MV-4-11 (cell line): ENCODE data around the gene EPHA7.

Experiments used
- DNase-seq: peaks from one replicate; lab custom pipeline; 2025; lab: John Stamatoyannopoulos, UW

The EPHA7 gene

DNA sequence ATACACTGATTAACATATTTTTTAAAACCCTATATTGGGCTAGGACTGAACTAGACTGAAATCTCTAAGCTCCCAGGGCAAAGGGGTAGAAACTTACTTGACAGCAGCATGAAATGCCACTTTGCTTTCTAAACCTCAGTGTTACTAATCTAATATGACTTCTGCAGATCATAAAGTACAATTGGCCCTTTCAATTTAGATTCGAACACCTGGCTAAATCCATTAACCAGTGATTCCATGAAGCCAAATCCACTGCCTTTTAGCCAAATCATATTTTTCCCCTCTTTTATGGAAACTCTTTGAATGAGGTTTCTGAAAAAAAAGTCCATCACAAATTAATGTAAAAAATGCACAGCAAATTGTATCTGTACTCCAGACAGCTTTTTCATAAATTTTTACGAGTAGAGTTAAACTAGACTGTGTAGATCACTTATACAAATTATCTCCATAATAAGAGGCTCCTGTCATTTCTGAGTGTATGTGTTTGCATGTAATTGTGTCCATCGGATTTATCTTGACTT, 25.7 kb downstream of the EPHA7 start:
- no peak for DNase-seq

DNA sequence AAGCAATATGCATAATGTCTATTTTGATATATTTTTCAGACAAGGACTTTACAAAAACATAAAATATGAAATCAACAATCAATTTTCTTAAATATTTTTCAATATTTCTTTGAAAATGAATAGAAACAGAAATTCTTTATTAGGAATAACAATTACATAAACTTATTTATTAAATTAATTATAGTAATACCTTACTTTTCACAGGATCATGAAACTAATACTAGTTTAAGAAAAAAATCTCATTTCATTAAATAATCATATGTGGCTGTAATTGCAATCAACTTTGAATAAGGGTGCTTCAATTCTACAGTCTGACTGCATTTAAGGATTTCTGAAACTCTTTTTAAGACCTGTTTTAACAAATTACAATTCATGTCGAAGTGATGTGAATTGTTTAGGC, 26.6 kb downstream of the EPHA7 start:
- DNase-seq, result no peak

DNA sequence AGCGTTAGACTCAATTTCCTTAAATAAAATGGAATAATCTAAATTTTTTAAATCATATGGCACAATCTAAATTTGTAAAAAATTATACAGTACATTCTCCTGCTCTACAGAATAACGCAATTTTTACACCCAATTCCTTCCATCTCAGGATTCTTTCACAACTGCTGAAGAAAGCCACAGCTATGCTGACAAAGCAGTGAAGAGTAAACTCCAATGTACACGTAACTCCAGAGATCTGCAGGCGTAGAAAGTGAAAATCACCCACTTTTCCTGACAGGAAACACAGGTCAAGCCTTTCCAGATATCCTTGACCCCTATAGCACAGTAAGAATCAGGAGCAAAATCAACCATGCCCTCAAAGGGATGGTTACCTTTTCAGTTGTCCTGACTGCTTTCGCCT, 27.4 kb downstream of the EPHA7 start:
- no peak for DNase-seq

DNA sequence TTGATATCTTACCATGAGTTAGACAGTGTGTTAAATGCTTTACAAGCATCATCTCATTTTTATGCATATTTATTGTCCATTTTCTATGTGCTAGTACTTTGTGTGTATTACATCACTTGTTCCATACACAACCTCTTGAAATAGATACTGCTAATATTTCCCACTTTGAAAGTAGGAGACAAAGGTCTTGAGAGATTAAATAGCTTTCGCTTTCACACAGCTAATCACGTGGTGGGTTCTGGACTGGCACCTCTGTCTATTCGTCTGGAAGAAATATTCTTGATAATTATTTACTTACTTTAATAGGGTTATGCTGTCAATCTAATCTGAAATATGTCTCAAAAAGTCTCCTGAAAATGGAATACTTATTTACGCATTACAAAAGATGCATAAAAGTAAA, 30.2 kb downstream of the EPHA7 start:
- DNase-seq, result no peak

DNA sequence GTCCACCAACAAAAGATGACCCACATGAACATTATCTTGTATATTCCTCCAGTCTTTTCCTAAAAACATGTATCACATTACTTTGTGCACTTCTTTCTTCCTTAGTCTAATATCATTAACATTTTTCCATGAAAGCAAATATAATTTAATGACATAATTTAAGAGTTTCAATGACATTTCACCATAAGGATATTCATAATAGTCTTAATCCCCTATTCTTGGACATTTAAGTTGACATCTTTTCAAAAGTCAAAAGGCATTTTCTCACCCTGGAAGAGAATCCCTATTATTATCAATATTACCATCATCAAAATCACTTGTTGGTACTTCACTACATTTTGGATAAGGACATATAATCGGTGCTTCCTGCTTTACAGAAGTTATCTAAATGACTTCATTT, 31.3 kb downstream of the EPHA7 start:
- DNase-seq, result no peak

DNA sequence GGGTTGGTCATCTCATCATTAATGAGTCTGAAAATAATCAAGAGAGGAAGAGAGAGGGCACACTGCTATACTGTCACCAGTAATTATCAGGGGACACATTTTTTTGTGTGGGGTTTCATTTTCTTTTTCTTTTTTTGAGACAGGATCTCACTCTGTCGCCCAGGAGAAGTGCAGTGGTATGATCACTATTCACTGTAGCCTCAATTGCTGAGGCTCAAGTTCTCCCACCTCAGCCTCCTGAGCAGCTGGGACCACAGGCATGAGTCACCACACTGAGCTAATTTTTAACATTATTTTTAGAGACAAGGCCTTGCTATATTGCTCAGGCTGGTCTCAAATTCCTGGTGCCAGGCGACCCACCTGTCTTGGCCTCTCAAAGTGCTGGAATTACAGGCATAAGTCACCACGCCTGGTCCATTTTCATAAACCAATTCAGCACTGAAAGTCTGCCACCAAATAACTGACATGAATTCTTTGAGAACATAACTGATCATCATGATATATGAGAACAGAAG, 43.3 kb downstream of the EPHA7 start:
- no peak for DNase-seq

DNA sequence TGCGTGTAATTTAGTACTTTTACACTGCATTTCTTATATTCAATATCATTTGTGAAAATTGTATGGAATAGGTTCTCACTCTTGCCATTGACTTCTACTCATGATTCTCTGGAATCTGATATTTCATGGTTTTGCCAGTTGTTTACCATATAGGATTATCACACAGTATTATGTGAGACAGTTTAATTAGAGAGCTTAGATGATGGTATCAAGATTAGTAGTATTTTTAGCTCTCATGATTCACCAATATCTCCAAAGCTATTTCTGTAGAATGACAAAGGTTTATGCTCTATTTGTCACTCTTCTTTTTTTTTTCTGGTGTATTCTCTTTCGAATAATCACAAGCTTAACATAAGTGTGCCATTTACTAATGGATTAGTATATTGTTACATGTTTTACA, 45.9 kb downstream of the EPHA7 start:
- no peak for DNase-seq

DNA sequence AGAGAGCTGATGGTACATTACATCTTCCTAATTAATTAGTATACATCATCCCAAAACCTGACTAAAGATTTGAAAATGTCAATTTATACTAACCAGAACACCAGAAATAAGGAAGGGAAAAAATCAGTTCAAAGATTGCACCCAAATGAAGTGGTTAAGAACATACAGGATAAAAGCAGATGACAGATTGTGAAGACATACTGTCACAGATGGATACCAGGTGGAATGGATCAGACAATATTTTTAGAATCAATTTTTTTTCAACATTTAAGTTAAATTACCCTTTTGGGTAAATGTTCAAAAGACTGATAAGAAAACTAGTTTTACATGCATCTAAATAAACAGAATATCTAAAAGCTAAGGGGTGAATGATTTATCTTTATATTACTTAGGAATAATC, 47.6 kb downstream of the EPHA7 start:
- no peak for DNase-seq

DNA sequence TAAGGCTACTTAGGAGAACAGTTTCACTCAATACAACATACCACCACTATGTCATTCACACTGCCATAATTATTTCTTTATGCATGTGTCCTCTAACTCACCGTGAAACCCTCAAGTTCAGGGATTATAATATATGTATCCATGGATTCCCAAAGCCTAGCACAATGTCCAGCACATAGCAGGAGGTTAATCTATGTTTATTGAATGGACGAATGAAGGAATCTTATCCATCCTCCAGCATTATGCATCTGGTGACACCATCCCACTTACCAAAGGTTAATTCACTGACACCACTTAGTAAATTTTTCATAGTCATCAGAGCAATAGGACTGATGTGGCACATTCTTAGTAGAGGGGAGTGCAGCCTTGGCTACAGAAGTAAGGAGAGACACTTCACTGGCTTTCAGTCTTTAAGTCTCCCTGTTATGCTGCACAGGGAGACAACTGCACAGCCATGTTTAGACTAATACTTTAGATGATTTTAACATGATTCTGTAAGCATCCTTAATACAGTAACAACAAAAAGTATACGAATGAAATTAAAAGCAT, 49.7 kb downstream of the EPHA7 start:
- no peak for DNase-seq

DNA sequence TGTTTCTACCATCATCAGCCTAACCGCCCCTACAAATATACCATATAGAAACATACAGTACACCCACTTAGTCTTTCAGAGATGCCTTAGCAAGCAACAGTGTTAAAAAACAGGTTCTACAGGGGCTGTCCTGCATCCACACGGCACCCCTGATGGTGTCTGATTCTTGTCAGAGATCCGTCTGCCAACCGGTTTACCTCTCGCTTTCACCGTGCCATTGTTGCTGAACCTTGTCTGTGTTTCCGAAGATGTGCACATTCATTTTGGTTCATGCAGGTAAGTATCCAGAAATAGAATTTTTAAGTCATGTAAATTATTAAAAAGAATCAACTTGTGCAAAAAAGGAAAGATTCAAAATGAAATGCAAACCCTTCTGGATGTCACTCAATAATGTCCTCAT, 52.9 kb downstream of the EPHA7 start:
- DNase-seq, result no peak

DNA sequence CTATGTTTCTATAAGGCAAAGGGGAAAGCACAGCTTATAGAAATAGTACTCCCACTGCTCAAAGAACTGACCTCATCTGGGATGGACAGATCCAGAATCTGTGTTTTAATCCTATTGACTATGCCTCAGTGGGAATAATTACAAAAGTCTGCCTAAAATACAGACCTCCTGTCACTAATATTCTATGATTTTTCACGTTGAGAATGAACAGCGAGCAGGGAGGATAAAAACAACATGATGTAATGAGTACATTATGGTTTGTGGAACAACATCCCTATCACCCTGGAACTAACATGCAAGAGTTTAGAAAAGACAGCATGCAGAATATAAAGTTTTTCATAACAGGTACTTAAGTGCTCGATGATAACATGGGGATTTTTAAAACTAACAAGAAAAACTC, 53.9 kb downstream of the EPHA7 start:
- DNase-seq, result no peak

DNA sequence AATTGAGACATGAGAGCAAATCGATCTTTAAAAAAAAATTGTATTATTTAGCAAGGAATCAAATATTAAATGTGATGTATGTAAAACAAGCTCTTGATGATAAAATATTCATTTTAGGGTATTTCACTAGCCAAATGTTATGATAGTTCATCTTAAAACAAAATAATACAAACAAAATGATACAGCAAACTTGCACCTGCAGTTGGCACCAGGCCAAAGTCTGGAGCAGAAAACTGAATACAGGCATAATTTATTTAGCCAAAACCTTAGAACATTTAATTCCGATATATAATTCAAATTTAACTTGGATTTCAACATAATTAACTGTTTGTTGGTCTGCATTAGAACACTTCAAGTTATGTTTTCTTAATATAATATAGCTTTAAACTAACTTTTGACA, 60.9 kb downstream of the EPHA7 start:
- DNase-seq, result no peak

DNA sequence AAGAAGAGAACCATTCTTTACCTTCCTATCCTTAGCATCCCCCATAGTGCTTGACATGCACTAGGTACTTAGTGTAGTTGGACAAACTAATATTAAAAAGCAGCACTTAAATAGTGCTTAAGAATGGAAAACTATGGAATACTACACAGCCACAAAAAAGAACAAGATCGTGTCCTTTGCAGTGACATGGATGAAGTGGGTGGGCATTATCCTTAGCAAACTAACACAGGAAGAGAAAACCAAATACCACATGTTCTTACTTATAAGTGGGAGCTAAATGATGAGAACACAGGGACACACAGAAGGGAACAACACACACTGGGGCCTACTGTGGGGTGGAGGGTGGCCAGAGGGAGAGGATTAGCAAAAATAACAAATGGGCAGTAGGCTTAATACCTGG, 66.8 kb downstream of the EPHA7 start:
- DNase-seq, result no peak

DNA sequence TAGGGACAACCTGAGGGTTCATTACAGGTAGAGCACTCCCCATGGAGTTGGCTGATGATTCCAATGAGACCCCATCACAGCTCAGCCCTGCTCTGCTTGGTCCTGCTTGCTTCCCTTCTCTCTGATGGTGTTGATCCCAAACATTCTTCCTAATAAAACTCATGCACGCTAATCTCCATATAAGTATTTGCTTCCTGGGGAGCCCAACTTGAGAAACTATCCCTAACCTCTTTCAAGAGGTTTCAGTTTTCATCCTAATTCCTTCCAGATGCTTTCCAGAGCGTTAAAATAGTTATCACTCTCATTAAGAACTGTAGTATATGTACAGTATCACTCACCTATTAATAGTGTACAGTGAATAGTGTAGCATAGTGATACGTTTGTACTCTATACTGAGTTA, 68.1 kb downstream of the EPHA7 start:
- no peak for DNase-seq

DNA sequence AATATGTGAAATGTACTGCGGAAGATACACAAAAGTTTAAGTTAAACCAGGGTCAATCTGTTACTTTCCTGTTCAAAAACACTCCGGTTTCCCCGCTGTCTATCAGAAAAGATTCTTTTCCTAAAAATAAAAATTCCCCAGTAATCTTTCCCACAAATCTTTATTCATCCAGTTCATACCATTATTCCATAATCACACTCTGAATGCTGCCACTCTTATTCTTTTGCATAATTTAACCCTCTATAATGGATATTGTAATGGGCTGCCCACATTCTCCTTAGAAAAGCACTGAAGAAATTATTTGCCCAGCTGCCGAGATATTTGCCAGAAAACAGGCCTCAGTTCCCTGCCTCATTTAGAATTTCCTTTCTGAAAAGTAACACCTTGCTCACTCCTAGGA, 68.6 kb downstream of the EPHA7 start:
- no peak for DNase-seq

DNA sequence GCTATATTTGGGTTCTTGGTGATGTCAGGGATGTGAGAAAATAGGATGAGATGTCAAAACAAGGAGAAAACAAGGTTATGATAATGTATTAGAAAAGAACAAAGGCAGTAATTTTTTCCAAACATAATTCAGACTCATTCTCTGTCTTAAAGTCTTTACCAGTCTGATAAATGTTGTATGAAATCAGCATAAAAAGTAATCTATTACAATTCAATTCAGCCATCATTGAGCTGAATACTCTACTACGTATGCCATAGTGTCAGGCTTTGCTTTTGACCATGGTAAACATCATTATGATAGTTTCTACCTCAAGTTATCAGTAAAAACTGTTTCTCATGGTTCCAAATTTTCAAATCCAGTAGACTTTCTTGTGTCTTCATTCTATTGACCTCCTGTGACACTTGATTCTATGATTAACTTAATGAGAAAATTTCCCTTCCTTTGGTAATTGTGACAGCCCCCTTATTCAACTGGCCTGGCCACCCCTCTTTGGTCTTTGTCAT, 75.0 kb downstream of the EPHA7 start:
- DNase-seq, result no peak

DNA sequence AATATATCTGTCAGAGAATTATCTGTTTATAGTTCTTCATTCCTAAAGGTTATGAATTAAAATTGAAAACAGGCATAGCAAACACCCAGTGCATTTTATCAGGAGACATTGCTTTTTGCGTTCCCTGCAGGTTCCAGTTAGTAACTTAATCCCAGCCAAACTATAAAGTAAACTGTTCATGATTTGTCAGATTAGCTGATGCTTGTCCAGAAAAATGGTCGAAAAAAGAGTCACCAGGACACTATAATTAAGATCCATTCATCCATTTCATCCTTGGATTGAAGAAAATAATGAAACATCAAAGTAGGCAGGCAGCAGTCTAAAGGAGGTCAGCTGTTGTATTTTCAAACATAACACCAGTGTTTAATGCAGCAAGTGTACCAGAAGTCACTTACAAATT, 75.9 kb downstream of the EPHA7 start:
- DNase-seq, result no peak

DNA sequence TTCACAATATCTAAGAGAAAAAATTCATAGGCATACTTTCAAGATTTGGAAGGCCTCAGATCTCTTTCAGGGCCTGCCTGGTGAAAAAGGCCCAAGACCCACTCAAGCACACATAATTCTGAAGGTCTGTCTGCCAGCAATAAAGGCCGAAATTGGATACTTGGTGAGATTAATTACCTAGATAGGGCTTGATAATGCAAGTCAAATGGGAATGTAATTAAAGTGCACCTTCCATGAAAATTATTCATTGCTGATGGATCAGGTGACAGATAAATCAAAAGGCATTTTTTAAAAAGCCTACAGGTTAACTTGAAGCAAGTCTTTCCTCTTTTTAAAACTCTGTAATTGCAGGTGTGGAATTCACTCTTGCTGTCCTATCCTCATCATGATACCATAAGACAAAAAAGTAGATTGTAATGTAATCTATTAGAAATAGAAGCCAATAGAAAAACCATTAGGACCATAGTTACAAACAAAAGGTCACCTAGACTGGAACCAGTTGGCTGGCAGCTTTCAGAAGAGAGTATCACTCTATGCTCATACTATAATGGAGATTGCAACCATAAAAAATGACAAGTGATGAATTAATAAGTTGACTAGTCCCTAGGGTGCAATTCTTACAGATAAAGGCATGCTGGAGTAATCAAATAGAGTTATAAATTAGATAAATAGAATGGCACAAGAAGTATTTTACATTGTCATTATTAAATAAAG, 77.3 kb downstream of the EPHA7 start:
- DNase-seq, result no peak

DNA sequence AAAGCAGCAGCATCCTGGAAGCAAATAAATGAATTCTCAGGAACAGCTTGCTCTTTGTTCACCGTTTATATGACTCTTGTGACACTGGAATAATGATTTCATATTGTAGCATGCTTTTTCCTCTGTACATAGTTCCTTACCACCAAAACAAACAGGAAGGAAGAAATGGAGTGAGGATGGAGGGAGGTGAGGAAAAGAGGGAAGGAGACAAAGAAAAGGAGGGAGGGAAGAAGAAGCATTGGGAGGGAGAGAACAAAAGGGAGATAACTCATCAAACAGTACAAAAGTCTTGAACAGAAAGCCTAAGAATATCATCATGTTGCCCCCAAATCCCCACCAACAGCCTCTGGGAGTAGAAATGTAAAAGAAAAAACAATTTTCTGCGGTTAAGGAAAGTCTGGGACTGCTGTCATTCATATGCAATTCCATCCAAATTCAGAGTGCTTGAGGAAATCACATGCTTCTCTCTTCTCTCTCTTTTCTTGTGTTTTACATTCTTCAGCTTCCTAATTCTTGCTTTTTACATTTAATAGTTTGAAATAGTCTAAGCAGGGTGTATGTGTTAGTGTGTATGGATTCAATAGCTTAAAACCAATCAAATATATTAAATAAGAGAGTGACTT, 81.5 kb downstream of the EPHA7 start:
- DNase-seq, result no peak

DNA sequence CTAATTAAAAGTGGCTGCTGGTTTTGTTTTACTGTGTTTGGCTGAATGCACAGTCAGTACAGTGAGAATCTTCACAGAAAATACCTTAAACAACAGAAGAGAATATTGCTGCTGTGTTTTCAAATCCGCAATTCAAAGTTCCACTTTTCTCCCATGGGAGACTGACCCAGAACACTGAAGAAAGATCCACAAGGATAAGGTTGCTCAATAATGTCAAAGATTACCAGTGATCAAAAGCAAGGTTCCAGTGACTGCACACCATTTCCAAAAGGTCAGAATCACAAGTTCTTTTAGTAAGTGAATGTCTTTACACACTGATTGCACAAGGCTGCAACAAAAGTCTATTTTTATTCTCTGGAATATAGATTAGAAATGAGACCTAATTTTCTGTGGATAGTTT, 82.3 kb downstream of the EPHA7 start:
- no peak for DNase-seq

DNA sequence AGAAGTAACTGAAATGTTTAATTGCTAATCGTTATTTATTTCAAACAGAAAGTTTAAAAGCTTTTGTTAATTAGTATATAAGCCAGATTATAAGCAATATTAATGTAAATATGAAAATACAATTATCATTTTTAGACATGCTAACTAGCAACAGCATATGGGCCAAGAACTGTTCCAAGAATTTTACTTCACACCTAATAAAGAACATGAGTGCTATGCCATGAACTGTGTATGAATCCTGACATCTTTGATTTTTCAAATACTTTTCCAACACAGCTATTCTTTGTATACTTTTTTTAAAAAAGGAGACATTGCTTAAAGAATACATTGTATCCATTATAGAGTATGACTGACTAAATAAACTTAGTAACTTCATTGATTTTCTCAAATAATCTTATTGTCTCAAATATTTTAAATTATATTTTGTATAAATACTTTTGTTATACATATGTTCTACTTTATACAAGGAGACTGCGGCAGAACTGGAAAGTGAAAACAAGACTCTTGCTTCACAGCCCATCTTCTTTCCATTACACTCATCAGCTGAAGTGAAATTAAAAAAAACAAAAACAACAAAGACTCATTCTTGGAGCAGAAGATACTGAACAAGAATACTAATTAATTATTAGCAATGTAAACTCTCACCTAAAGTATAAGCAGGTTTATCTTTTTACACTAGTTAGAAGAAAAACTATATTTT, 89.9 kb downstream of the EPHA7 start:
- no peak for DNase-seq

DNA sequence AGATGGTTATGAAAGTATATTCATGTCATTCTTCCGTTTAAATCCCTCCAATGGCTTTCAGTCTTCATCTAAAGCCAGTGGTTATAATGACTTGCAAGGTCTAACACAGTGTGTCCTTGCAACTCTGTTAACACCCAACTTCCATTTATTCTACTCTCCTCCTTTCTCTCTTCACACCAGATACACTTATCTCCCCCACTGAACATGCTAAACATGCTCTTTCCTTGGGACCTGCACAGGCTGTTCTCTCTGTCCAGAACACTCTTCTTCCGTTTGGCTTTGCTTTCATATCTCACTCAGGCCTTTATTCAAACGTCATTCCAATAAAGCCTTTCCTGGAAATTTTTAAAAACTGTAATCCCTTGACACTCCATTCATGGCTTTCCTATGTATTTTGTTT, 91.5 kb downstream of the EPHA7 start:
- DNase-seq, result no peak

DNA sequence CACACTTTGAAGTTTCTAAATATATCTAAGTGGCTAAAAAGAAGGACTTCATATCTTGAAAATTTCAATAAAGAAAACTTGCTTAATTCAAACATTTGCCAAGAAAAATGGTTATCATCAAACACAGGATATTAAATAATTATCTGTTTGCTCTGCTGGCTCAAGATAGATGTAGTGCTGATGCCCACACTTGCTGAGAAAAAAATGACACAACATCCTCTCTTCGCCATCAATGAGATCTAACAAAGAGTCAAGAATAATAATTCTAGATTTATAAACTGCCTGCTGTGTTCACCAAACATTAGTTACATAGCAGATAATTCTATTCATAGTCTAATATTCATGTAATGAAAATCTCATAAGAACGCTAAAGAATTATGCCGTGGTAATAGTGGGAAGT, 93.6 kb downstream of the EPHA7 start:
- DNase-seq, result no peak
